K562 (cell line): ENCODE results near the gene SCUBE1. TPM values are rescaled to one million over a fixed set of nuclear protein-coding genes. Genes with fewer than 3 reads are reported as not detected.

Experiments
- ATAC-seq: fragments of 200-7000 bp; cut with Tn5 transposase; 3 replicates; pipeline ENCODE4 v1.9.1; 2020; ENCODE audit warnings: moderate library complexity
- BruUV-seq: library from RNA; stranded (reverse); fragments of 400-500 nt; replicated peaks from 2 replicates; lab custom pipeline; 2021; lab: Mats Ljungman, UMichigan
- CTCF ChIA-PET: fragments of 300-600 bp; formaldehyde crosslinking; extraction: SDS; loops from one replicate; lab custom pipeline; 2021; ENCODE audit warnings: low intra/inter-chr PET ratio; lab: Yijun Ruan, JAX
- POLR2A ChIA-PET: fragments of 300-600, 350-650 bp; sonication (Branson Sonifier 250); formaldehyde crosslinking; extraction: SDS; loops from one replicate; lab custom pipeline; 2021; ENCODE audit warnings: antibody characterized with exemption, inconsistent platforms; lab: Yijun Ruan, JAX
- DNase-seq, 4 experiments: peaks; one replicate each; pipeline versions ENCODE4 v3.0.0 to v3.0.0-alpha.2; 2011 to 2018; ENCODE audit warnings: low spot score in 3 of 4, mixed read lengths in 3 of 4; ENCODE audit errors: extremely low read depth in 1 of 4
- FAIRE-seq: peaks from 2 replicates; lab custom pipeline; 2011; peaks lifted over from hg19 to GRCh38; lab: Jason Lieb, UNC
- H2AFZ ChIP-seq: 2 replicates; pipeline ENCODE4 v1.6.0; 2011; ENCODE audit warnings: low read depth, low read length, control low read depth, inconsistent platforms
- H3K27ac ChIP-seq: fragments of 200-600 bp; 3 replicates; pipeline ENCODE4 v1.8.0; 2011; ENCODE audit warnings: low read depth, mild to moderate bottlenecking, control low read depth, inconsistent platforms, low read length, moderate library complexity, mixed read lengths; ENCODE audit errors: extremely low read depth
- H3K27me3 ChIP-seq, 2 experiments: fragments of 300-600 bp in 1 of 2; 2 replicates in 1 of 2; 3 replicates in 1 of 2; pipeline versions ENCODE4 v1.6.0 to v1.8.0; 2011; ENCODE audit warnings: inconsistent platforms in 2 of 2, low read length in 2 of 2, mild to moderate bottlenecking in 1 of 2, mixed read lengths in 1 of 2, moderate library complexity in 1 of 2; ENCODE audit not compliant: control insufficient read depth in 2 of 2, insufficient read depth in 2 of 2
- H3K36me3 ChIP-seq: fragments of 300-600 bp; 3 replicates; pipeline ENCODE4 v1.8.0; 2011; ENCODE audit warnings: mild to moderate bottlenecking, low read length, inconsistent platforms; ENCODE audit not compliant: control insufficient read depth, insufficient read depth
- H3K4me1 ChIP-seq, 2 experiments: fragments of 200-600 bp in 1 of 2; replicated peaks in 1 of 2; 2 replicates in 1 of 2; 3 replicates in 1 of 2; pipeline versions ENCODE4 v1.5.1 to v1.8.0; 2011; ENCODE audit warnings: inconsistent platforms in 2 of 2, low read length in 2 of 2, mild to moderate bottlenecking in 1 of 2, mixed read lengths in 1 of 2, moderate library complexity in 1 of 2; ENCODE audit not compliant: control insufficient read depth in 2 of 2, insufficient read depth in 2 of 2
- H3K4me2 ChIP-seq: 2 replicates; pipeline ENCODE4 v1.6.1; 2011; ENCODE audit warnings: low read length, control low read depth, inconsistent platforms, mixed read lengths; ENCODE audit not compliant: insufficient read depth
- H3K4me3 ChIP-seq: fragments of 200-600 bp; sonication (generic), shearing (Covaris generic); 2 replicates; pipeline ENCODE4 v1.5.1; 2016; ENCODE audit warnings: control low read depth, inconsistent platforms
- H3K79me2 ChIP-seq: fragments of 200-600 bp; 3 replicates; pipeline ENCODE4 v1.8.0; 2011; ENCODE audit warnings: low read length, inconsistent platforms; ENCODE audit not compliant: control insufficient read depth, insufficient read depth
- H3K9ac ChIP-seq, 2 experiments: 2 replicates each; pipeline versions ENCODE4 v1.6.0 to v1.6.1; 2011; ENCODE audit warnings: low read depth in 2 of 2, low read length in 2 of 2, control low read depth in 1 of 2, inconsistent platforms in 1 of 2, mild to moderate bottlenecking in 1 of 2, mixed read lengths in 1 of 2; ENCODE audit not compliant: insufficient read depth in 1 of 2
- H3K9me1 ChIP-seq: one replicate; pipeline ENCODE4 v1.6.0; 2011; ENCODE audit warnings: inconsistent platforms, mild to moderate bottlenecking, low read length, moderate library complexity; ENCODE audit not compliant: control insufficient read depth, insufficient read depth
- H3K9me3 ChIP-seq: replicated peaks from 2 replicates; pipeline ENCODE4 v1.5.1; 2011; ENCODE audit warnings: low read depth, low read length, inconsistent platforms; ENCODE audit not compliant: control insufficient read depth, insufficient read depth
- H4K20me1 ChIP-seq: replicated peaks from 2 replicates; pipeline ENCODE4 v1.6.1; 2011; ENCODE audit warnings: low read length, inconsistent platforms, mixed read lengths; ENCODE audit not compliant: control insufficient read depth, insufficient read depth
- CBX5 ChIP-seq: IDR thresholded peaks from 2 replicates; pipeline ENCODE4 v1.6.1; 2014; ENCODE audit warnings: low read depth, borderline replicate concordance
- CHAMP1 ChIP-seq: fragments of 450-650 bp; IDR thresholded peaks from 2 replicates; pipeline ENCODE4 v1.6.1; 2016; ENCODE audit warnings: mild to moderate bottlenecking
- CHD7 ChIP-seq: fragments of 200-600 bp; sonication (generic); IDR thresholded peaks from one replicate; pipeline ENCODE4 v1.6.1; 2012; ENCODE audit warnings: mild to moderate bottlenecking, low read depth, low read length, inconsistent platforms
- POLR2B ChIP-seq: fragments of 450-650 bp; IDR thresholded peaks from 2 replicates; pipeline ENCODE4 v1.6.1; 2018; ENCODE audit warnings: low read depth; ENCODE audit not compliant: partially characterized antibody
- SIN3B ChIP-seq: fragments of 450-650 bp; IDR thresholded peaks from 2 replicates; pipeline ENCODE4 v1.6.1; 2017; ENCODE audit warnings: low read depth, mild to moderate bottlenecking, moderate library complexity
- TCF15 ChIP-seq: fragments of 250-450 bp; sonication (Bioruptor Pico); IDR thresholded peaks from 2 replicates; pipeline ENCODE4 v1.8.0; 2022; ENCODE audit warnings: moderate library complexity, mild to moderate bottlenecking, inconsistent platforms
- TRIM24 ChIP-seq, 2 experiments: fragments of 450-650 bp; IDR thresholded peaks; 2 replicates each; pipeline ENCODE4 v1.6.1; 2016
- ZNF699 ChIP-seq: fragments of 250-450 bp; sonication (Bioruptor Pico); IDR thresholded peaks from 2 replicates; pipeline ENCODE4 v1.8.0; 2021; ENCODE audit warnings: mild to moderate bottlenecking, moderate library complexity; ENCODE audit not compliant: insufficient replicate concordance
- WGBS: fragments of 100-300 bp; shearing (Covaris generic); methylation state at CpG from one replicate; pipeline ENCODE4 v1.1.6; 2016; ENCODE audit warnings: low coverage, mixed read lengths; ENCODE audit not compliant: insufficient coverage; ENCODE audit errors: missing lambda C conversion rate; 5-methylcytosine and 5-hydroxymethylcytosine counted together
- in situ Hi-C: fragments of 300-500 bp; cut with MboI; formaldehyde crosslinking; loops from 4 replicates; pipeline ENCODE4 v1.15.0; 2018; ENCODE audit warnings: inconsistent platforms, mixed read lengths
- intact Hi-C: fragments of 100-400 bp; cut with micrococcal nuclease; formaldehyde crosslinking; loops from 2 replicates; pipeline ENCODE4 v1.14.2; 2022
- polyA plus RNA-seq, 8 experiments: library from polyadenylated mRNA; depleted of rRNA in 4 of 8; stranded (reverse) in 5 of 8; unstranded in 3 of 8; fragments of >200 nt; fragmentation: Nextera tagmentation in 2 of 8; fragmentation: Illumina TruSeq in 1 of 8; extraction: Ambion mirVana in 2 of 8; extraction: Trizol in 1 of 8; gene quantifications; 2 replicates each; pipeline versions ENCODE4 v1.2.1 to v1.2.3, GENCODE V29; 2011 to 2014; ENCODE audit warnings: inconsistent platforms in 1 of 8, missing spikeins in 1 of 8
- total RNA-seq, 7 experiments: library from RNA; depleted of rRNA in 6 of 7; stranded (reverse); fragments of >200 nt in 6 of 7; fragmentation: Illumina TruSeq in 2 of 7; extraction: Trizol in 2 of 7; gene quantifications; 2 replicates each; pipeline versions ENCODE4 v1.2.1 to v1.2.3, GENCODE V29; 2011 to 2021; ENCODE audit warnings: low replicate concordance in 1 of 7

Gene SCUBE1
- total and polyA plus RNA-seq, 9 of the 15 experiments (the other 6 are each of a cell fraction or from before 2014, with no cell fraction given) = 0.03 to 0.47 (median 0.29) TPM; not detected in 6

- Histone ChIP-seq H3K79me2 (no peaks in the 10 kb centered on the region), H3K9me3 (no peaks in the 10 kb centered on the region), H3K4me3 (no peak overlapping the region), H3K9me1 (no peaks in the 10 kb centered on the region), H2AFZ (no peak overlapping the region), H3K27ac (no peak overlapping the region), H4K20me1 (no peaks in the 10 kb centered on the region), H3K36me3 (no peaks in the 10 kb centered on the region), H3K4me2 (no peak overlapping the region), H3K4me1 (no peaks in the 10 kb centered on the region), H3K27me3 (peaks cover 0 to 5% of the 10 kb centered on the region in 2 experiments; a peak in 1 of 5 replicates), H3K9ac (no peak overlapping the region)
- no peak for FAIRE-seq
- DNase-seq = no peak
- no peak for ATAC-seq
- in situ Hi-C loops (no loop called here), intact Hi-C loops (no loop called here)
- ChIA-PET POLR2A (interaction anchor here (0.7 kb wide), 1 partner anchor 182 kb away, joined by 3 read pairs; no protein-coding TSS in a partner anchor), CTCF (interaction anchor here (1.0 kb wide), 1 partner anchor 11 kb away, joined by 5 read pairs; no protein-coding TSS in a partner anchor)
- 5% methylated on average over 8 of the region's 8 CpGs for WGBS
- no TSS peak for BruUV-seq
- no peak for TF ChIP-seq CHD7
- TF ChIP-seq CHAMP1 = no peak
- TF ChIP-seq TRIM24 (IDR thresholded peaks at IDR 0.05) = no peak
- TF ChIP-seq ZNF699 = no peak
- no peak for TF ChIP-seq POLR2B
- TF ChIP-seq SIN3B = no peak
- TF ChIP-seq CBX5 = no peak
- no peak for TF ChIP-seq TCF15 (CRISPR knock-in tag)
Observed at GRCh38 chr22:43364169-43364435, 20.9 kb upstream of the SCUBE1 start.
